Ishikawa (cell line): ENCODE data around the gene MEOX2.

Source experiments
- CEBPB ChIP-seq: IDR thresholded peaks from 2 replicates; pipeline ENCODE4 v1.6.1; 2012
- CREB1 ChIP-seq: IDR thresholded peaks from 2 replicates; pipeline ENCODE4 v1.6.1; 2012; ENCODE audit warnings: low read depth
- EGR1 ChIP-seq: IDR thresholded peaks from 2 replicates; pipeline ENCODE4 v1.6.1; 2012
- EP300 ChIP-seq: IDR thresholded peaks from 2 replicates; pipeline ENCODE4 v1.6.1; 2012; ENCODE audit warnings: borderline replicate concordance
- FOXM1 ChIP-seq: IDR thresholded peaks from 2 replicates; pipeline ENCODE4 v1.6.1; 2012; ENCODE audit warnings: low read depth, borderline replicate concordance
- NFIC ChIP-seq: IDR thresholded peaks from 2 replicates; pipeline ENCODE4 v1.6.1; 2012
- RAD21 ChIP-seq: IDR thresholded peaks from 2 replicates; pipeline ENCODE4 v1.6.1; 2012; ENCODE audit warnings: low read depth
- TAF1 ChIP-seq: IDR thresholded peaks from 2 replicates; pipeline ENCODE4 v1.6.1; 2012; ENCODE audit warnings: low read depth, mild to moderate bottlenecking
- TCF12 ChIP-seq: IDR thresholded peaks from 2 replicates; pipeline ENCODE4 v1.6.1; 2012; ENCODE audit warnings: low read depth
- TEAD4 ChIP-seq: IDR thresholded peaks from 2 replicates; pipeline ENCODE4 v1.6.1; 2012
- YY1 ChIP-seq: IDR thresholded peaks from 2 replicates; pipeline ENCODE4 v1.6.1; 2012; ENCODE audit warnings: low read depth
- ZBTB7A ChIP-seq: IDR thresholded peaks from 2 replicates; pipeline ENCODE4 v1.6.1; 2012; ENCODE audit warnings: low read depth
- TF ChIP-seq, protein P1 (sequence below): IDR thresholded peaks from 2 replicates; pipeline ENCODE4 v1.6.1; 2012
- TF ChIP-seq, protein P2 (sequence below): IDR thresholded peaks from 2 replicates; pipeline ENCODE4 v1.6.1; 2012; ENCODE audit warnings: low read depth, mild to moderate bottlenecking
- TF ChIP-seq, protein P3 (sequence below): IDR thresholded peaks from 2 replicates; pipeline ENCODE4 v1.6.1; 2012

Gene MEOX2

DNA sequence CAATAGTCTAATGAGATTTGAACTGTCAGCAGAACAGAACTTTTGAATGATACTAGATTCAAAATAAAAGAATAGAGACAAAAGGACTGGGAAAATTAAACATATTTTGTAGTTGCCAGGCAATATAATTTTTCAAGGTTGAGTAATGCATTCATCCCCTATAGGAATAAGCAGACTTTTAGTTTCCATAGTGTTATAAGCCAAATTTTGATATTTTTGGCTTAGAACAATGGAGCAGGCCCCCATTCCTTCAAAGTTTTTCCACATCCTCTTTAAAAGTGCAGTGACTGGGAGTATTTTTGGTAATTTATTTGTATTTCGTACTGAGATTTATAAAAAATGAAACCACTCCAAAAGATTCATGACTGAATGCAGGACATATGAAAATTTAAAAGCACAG lies 24.0 kb downstream of the MEOX2 start:
- no peak for TF ChIP-seq TAF1
- no peak for TF ChIP-seq NFIC
- TF ChIP-seq, protein P1, sequence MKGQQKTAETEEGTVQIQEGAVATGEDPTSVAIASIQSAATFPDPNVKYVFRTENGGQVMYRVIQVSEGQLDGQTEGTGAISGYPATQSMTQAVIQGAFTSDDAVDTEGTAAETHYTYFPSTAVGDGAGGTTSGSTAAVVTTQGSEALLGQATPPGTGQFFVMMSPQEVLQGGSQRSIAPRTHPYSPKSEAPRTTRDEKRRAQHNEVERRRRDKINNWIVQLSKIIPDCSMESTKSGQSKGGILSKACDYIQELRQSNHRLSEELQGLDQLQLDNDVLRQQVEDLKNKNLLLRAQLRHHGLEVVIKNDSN = no peak
- TF ChIP-seq, protein P2, sequence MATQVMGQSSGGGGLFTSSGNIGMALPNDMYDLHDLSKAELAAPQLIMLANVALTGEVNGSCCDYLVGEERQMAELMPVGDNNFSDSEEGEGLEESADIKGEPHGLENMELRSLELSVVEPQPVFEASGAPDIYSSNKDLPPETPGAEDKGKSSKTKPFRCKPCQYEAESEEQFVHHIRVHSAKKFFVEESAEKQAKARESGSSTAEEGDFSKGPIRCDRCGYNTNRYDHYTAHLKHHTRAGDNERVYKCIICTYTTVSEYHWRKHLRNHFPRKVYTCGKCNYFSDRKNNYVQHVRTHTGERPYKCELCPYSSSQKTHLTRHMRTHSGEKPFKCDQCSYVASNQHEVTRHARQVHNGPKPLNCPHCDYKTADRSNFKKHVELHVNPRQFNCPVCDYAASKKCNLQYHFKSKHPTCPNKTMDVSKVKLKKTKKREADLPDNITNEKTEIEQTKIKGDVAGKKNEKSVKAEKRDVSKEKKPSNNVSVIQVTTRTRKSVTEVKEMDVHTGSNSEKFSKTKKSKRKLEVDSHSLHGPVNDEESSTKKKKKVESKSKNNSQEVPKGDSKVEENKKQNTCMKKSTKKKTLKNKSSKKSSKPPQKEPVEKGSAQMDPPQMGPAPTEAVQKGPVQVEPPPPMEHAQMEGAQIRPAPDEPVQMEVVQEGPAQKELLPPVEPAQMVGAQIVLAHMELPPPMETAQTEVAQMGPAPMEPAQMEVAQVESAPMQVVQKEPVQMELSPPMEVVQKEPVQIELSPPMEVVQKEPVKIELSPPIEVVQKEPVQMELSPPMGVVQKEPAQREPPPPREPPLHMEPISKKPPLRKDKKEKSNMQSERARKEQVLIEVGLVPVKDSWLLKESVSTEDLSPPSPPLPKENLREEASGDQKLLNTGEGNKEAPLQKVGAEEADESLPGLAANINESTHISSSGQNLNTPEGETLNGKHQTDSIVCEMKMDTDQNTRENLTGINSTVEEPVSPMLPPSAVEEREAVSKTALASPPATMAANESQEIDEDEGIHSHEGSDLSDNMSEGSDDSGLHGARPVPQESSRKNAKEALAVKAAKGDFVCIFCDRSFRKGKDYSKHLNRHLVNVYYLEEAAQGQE = no peak
- no peak for TF ChIP-seq FOXM1

DNA sequence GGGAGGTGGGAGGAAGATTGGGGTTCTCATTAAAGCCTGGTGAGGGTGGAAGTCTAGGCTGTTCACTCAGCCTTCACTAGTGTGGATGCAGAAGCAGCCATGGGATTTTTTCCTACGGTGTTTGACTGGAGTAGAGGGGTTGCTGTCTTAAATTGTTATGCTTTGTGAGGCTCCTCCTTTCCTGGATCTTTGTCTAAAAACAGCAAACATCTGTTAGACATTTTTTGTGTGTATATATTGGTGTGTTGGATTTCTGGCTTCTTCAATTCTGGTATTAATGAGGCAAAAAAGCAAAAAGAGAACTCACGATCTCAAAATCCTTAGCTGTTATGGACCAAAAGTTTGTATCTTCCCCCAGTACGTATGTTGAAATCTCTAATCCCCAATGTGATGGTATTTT lies 28.2 kb downstream of the MEOX2 start:
- no peak for TF ChIP-seq EP300
- no peak for TF ChIP-seq FOXM1
- TF ChIP-seq TAF1 = no peak
- TF ChIP-seq, protein P3, sequence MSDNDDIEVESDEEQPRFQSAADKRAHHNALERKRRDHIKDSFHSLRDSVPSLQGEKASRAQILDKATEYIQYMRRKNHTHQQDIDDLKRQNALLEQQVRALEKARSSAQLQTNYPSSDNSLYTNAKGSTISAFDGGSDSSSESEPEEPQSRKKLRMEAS = no peak
- TF ChIP-seq, protein P2 = no peak
- TF ChIP-seq RAD21 = no peak
- TF ChIP-seq TCF12 = no peak
- TF ChIP-seq ZBTB7A = no peak
- no peak for TF ChIP-seq EGR1
- no peak for TF ChIP-seq CEBPB
- TF ChIP-seq TEAD4 = no peak
- no peak for TF ChIP-seq NFIC
- TF ChIP-seq, protein P1 = no peak
- no peak for TF ChIP-seq YY1

DNA sequence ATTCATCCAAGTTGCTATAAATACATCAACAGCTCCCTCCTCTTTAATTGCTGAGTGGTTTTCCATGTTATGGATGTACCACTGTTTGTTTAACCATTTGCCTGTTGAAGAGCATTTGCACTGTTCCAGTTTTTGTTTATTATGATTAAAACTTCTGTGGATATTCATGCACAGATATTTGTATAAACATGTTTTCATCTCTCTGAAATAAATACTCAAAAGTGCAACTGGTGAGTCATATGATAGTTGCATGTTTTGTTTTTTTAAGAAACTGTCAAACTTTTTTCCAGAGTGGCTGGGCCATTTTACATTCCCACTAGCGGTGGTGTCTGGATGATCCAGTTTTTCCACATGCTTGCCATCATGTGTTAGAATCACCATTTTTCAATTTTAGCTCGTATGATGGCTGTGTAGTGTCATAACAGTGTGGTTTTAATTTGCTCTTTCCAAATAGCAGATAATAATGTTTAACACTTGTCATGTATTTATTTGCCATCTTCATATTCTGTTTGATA lies 33.6 kb downstream of the MEOX2 start:
- TF ChIP-seq YY1 (no peak), ZBTB7A (no peak), RAD21 (no peak), CREB1 (no peak), NFIC (no peak), TCF12 (no peak)
- TF ChIP-seq, protein P3 = no peak

DNA sequence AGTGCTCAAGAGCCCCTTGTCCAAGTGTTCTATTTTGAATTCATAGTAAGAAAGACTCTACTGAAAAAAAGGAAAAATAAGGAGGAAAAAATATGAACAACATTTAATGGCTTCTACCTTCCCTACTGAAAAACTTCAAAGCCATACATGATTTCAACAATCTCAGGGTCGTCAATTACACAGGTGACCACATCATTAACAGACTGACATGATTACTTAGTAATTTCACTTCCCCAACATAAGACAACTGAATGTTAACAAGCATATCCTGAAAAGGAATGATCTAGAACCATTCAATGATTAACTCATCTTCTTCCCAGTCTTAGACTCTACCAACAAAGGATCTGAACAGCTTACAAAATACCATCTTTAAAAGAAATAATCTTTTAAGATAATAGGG lies 34.8 kb downstream of the MEOX2 start:
- TF ChIP-seq NFIC (no peak), ZBTB7A (no peak), TEAD4 (no peak), EGR1 (no peak), YY1 (no peak), FOXM1 (no peak), TCF12 (no peak), CREB1 (no peak)
- TF ChIP-seq, protein P3 = no peak

DNA sequence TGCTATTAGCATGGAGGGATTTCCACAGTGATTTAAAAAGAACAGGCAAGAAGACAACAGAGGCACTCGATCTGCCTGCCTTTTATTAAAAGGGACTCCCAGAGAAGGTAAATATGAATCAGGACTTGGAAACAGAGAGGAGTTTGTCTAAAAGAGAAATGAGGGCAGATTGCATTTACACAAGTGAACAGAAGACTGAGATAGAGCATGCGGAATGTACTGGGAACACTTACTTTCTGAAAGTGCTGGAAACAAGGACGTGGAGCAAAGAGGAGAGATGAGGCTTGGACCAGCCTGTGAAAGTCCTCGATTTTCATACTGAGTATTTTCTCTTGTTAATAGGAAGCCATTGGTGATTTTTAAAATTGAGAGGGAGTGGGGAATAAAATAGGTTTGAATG lies 35.7 kb downstream of the MEOX2 start:
- TF ChIP-seq CREB1 (no peak), TAF1 (no peak), TCF12 (no peak), CEBPB (no peak), YY1 (no peak), EP300 (no peak), ZBTB7A (no peak), TEAD4 (no peak), FOXM1 (no peak)
- TF ChIP-seq, protein P3 = no peak
- TF ChIP-seq, protein P2 = no peak
- TF ChIP-seq, protein P1 = no peak
